Esophagus squamous epithelium (tissue), 5 donors: ENCODE results near the gene DTD2. TPM values are rescaled to one million over a fixed set of nuclear protein-coding genes. Genes with fewer than 3 reads are reported as not detected.

Source experiments
- DNase-seq: peaks from one replicate; lab custom pipeline; 2025; lab: John Stamatoyannopoulos, UW
- H3K27ac ChIP-seq, 4 donors: fragments of 200-600 bp; sonication (generic); one replicate each; pipeline ENCODE4 v1.5.1; 2016 to 2019; ENCODE audit warnings: mild to moderate bottlenecking in 1 of 4
- H3K27me3 ChIP-seq, 4 donors: fragments of 200-600 bp; sonication (generic); 1 replicate in 3 of 4; 2 replicates in 1 of 4; pipeline versions ENCODE4 v1.5.1 to v1.6.0; 2017 to 2021; ENCODE audit warnings: antibody characterized with exemption in 1 of 4
- H3K36me3 ChIP-seq, 3 donors: fragments of 200-600 bp; sonication (generic); one replicate each; pipeline ENCODE4 v1.5.1; 2016 to 2019
- H3K4me1 ChIP-seq, 3 donors: fragments of 200-600 bp; sonication (generic); one replicate each; pipeline ENCODE4 v1.5.1; 2017 to 2019
- H3K4me3 ChIP-seq, 4 donors: fragments of 200-600 bp; sonication (generic); 1 replicate in 3 of 4; 2 replicates in 1 of 4; pipeline ENCODE4 v1.5.1; 2016 to 2019; ENCODE audit warnings: mild to moderate bottlenecking in 2 of 4, moderate library complexity in 1 of 4
- H3K9me3 ChIP-seq, 3 donors: fragments of 200-600 bp; sonication (generic); one replicate each; pipeline ENCODE4 v1.5.1; 2016 to 2019
- CTCF ChIP-seq, 6 experiments: fragments of 450-650 bp in 4 of 6; fragments of 200-600 bp in 2 of 6; sonication (generic) in 2 of 6; IDR thresholded peaks; one replicate each; pipeline ENCODE4 v1.5.1; 2016 to 2019; ENCODE audit warnings: antibody characterized with exemption in 6 of 6, mild to moderate bottlenecking in 4 of 6, moderate library complexity in 4 of 6
- POLR2A ChIP-seq, 4 donors: fragments of 450-650 bp; IDR thresholded peaks; one replicate each; pipeline ENCODE4 v1.6.1; 2017; ENCODE audit warnings: antibody characterized with exemption in 4 of 4, mild to moderate bottlenecking in 4 of 4, moderate library complexity in 3 of 4
- WGBS, 2 donors: methylation state at CpG; one replicate each; pipeline ENCODE4 v1.1.5; 2018; 5-methylcytosine and 5-hydroxymethylcytosine counted together
- intact Hi-C: fragments of 100-400 bp; cut with DNase I; formaldehyde crosslinking; loops from one replicate; pipeline ENCODE4 v1.15.0; 2022
- total RNA-seq, 4 donors: library from RNA; depleted of rRNA; stranded (reverse); fragments of >200 nt; gene quantifications; one replicate each; pipeline ENCODE4 v1.1.0, GENCODE V29; 2016
- donor health status: DM: yes; HTN: yes; CAD: no.

The DTD2 gene
- total RNA-seq, 4 donors from 2014 or later, result 32.0 to 42.5 (median 34.8) TPM

DNA sequence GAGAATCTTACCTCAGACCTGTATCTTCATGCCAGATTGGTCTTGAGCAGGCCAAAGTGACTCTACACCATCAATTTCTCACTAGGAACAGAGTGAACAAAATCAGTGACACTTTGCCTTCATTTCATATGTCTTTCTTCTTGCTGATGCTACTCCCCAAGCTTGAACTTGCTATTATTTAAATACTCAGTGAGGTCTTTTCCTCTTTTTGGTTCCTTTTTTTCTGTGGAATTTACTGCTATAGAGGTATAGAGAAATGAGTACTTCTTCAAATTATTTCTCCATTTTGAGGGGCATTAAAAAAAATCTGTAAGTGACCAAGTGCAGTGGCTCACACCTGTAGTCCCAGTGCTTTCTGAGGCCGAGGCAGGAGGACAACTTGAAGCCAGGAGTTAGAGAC lies 30.6 kb upstream of the DTD2 start, which contains the start of gene GPR33:
TSS of gene GPR33 (minus strand) at position 154 of the 400 bp plus-strand sequence. CDS start 4,074 bp downstream, outside the sequence.
- TF ChIP-seq POLR2A (IDR thresholded peaks at IDR 0.05) (no peak), CTCF (IDR thresholded peaks at IDR 0.05) (no peak)
- no peaks in the 10 kb centered on the region for H3K9me3 ChIP-seq
- H3K4me3 ChIP-seq, result no peak within 1 kb of the TSS
- no peaks in the 10 kb centered on the region for H3K27me3 ChIP-seq
- H3K4me1 ChIP-seq, result peaks cover 0 to 6% (median 5%) of the 10 kb centered on the region in 3 donors
- H3K27ac ChIP-seq, result no peak within 1 kb of the TSS
- no CpG with 5 or more reads among the region's 1 CpG for WGBS, 2 donors
- no peak for DNase-seq
- no peaks in the 10 kb centered on the region for H3K36me3 ChIP-seq
- intact Hi-C loops, result no loop called here

DNA sequence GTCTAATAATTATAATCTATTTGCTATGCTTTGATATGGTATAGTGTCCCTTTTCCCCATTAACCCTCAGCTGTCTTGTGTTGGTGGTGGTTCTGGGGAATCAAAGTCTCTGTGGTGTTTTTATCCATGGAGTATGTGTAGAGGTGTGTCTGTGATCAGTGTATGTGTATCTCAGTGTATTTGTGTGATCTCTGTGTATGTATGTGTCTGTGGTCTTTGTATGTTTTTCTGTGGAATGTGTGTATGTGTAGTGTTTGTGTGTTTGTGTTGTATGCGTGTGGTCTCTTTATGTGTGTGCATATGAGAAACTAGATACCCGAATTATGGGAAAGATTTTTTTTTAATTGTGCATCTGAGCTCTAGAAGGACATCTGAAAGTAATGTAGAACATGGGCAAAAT lies 29.5 kb upstream of the DTD2 start:
- 86 to 91% methylated on average over 2 of the region's 2 CpGs for WGBS, 2 donors
- Histone ChIP-seq H3K27me3 (no peaks in the 10 kb centered on the region), H3K4me3 (no peak overlapping the region), H3K27ac (no peak overlapping the region), H3K4me1 (no peaks in the 10 kb centered on the region), H3K9me3 (no peaks in the 10 kb centered on the region), H3K36me3 (no peaks in the 10 kb centered on the region)
- TF ChIP-seq POLR2A (IDR thresholded peaks at IDR 0.05), result no peak
- no peak for TF ChIP-seq CTCF (IDR thresholded peaks at IDR 0.05)
- no peak for DNase-seq
- intact Hi-C loops, result no loop called here

DNA sequence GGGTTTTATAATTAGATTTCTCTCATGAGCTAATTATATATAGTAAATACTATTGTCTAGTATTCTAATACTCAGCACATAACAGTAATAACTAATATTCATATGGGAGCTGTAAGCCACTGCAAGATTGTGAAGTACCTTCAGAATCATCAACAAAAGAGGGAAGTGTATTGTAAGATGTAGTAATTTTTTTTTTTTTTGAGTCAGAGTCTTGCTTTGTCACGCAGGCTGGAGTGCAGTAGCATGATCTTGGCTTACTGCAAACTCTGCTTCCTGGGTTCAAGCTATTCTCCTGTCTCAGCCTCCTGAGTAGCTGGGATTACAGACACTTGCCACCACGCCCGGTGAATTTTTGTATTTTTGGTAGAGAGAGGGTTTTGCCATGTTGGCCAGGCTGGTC lies 27.4 kb upstream of the DTD2 start:
- intact Hi-C loops, result no loop called here
- H3K27me3 ChIP-seq, result no peaks in the 10 kb centered on the region
- no peaks in the 10 kb centered on the region for H3K9me3 ChIP-seq
- 74 to 80% methylated on average over 3 of the region's 3 CpGs for WGBS, 2 donors
- no peak for DNase-seq
- H3K4me3 ChIP-seq, result no peak overlapping the region
- H3K4me1 ChIP-seq, result no peaks in the 10 kb centered on the region
- TF ChIP-seq POLR2A (IDR thresholded peaks at IDR 0.05) (no peak), CTCF (IDR thresholded peaks at IDR 0.05) (no peak)
- H3K36me3 ChIP-seq, result no peaks in the 10 kb centered on the region
- H3K27ac ChIP-seq, result no peak overlapping the region

GRCh38 chr14:31480156-31480555 lies 22.9 kb upstream of the DTD2 start:
- H3K27ac ChIP-seq, result no peak overlapping the region
- H3K27me3 ChIP-seq, result no peaks in the 10 kb centered on the region
- H3K36me3 ChIP-seq, result no peaks in the 10 kb centered on the region
- WGBS, 2 donors, result 70 to 94% methylated on average over 4 of the region's 4 CpGs
- H3K4me1 ChIP-seq, result no peaks in the 10 kb centered on the region
- H3K4me3 ChIP-seq, result no peak overlapping the region
- no peaks in the 10 kb centered on the region for H3K9me3 ChIP-seq
- intact Hi-C loops, result no loop called here
- DNase-seq, result no peak
- TF ChIP-seq POLR2A (IDR thresholded peaks at IDR 0.05) (no peak), CTCF (IDR thresholded peaks at IDR 0.05) (no peak)

GRCh38 chr14:31479027-31479426 lies 21.7 kb upstream of the DTD2 start:
- Histone ChIP-seq H3K36me3 (no peaks in the 10 kb centered on the region), H3K4me1 (no peaks in the 10 kb centered on the region), H3K27ac (no peak overlapping the region), H3K27me3 (no peaks in the 10 kb centered on the region), H3K4me3 (no peak overlapping the region), H3K9me3 (no peaks in the 10 kb centered on the region)
- no peak for TF ChIP-seq CTCF (IDR thresholded peaks at IDR 0.05)
- no peak for TF ChIP-seq POLR2A (IDR thresholded peaks at IDR 0.05)
- intact Hi-C loops, result no loop called here
- no peak for DNase-seq
- 57 to 61% methylated on average over 3 of the region's 3 CpGs for WGBS, 2 donors
